K562 (cell line): Measurements from ENCODE around the gene C1RL. TPM values are rescaled to one million over a fixed set of nuclear protein-coding genes. Genes with fewer than 3 reads are reported as not detected.
A peak's percentile ranks its signal among the peaks of the same experiment; 100 is the strongest.

Source experiments
- ATAC-seq: fragments of 200-7000 bp; cut with Tn5 transposase; 3 replicates; pipeline ENCODE4 v1.9.1; 2020; ENCODE audit warnings: moderate library complexity
- BruUV-seq: library from RNA; stranded (reverse); fragments of 400-500 nt; replicated peaks from 2 replicates; lab custom pipeline; 2021; lab: Mats Ljungman, UMichigan
- CTCF ChIA-PET: fragments of 300-600 bp; formaldehyde crosslinking; extraction: SDS; loops from one replicate; lab custom pipeline; 2021; ENCODE audit warnings: low intra/inter-chr PET ratio; lab: Yijun Ruan, JAX
- POLR2A ChIA-PET: fragments of 300-600, 350-650 bp; sonication (Branson Sonifier 250); formaldehyde crosslinking; extraction: SDS; loops from one replicate; lab custom pipeline; 2021; ENCODE audit warnings: antibody characterized with exemption, inconsistent platforms; lab: Yijun Ruan, JAX
- DNase-seq, 4 experiments: peaks; one replicate each; pipeline versions ENCODE4 v3.0.0 to v3.0.0-alpha.2; 2011 to 2018; ENCODE audit warnings: low spot score in 3 of 4, mixed read lengths in 3 of 4; ENCODE audit errors: extremely low read depth in 1 of 4
- FAIRE-seq: peaks from 2 replicates; lab custom pipeline; 2011; peaks lifted over from hg19 to GRCh38; lab: Jason Lieb, UNC
- H2AFZ ChIP-seq: 2 replicates; pipeline ENCODE4 v1.6.0; 2011; ENCODE audit warnings: low read depth, low read length, control low read depth, inconsistent platforms
- H3K27ac ChIP-seq: fragments of 200-600 bp; 3 replicates; pipeline ENCODE4 v1.8.0; 2011; ENCODE audit warnings: low read depth, mild to moderate bottlenecking, control low read depth, inconsistent platforms, low read length, moderate library complexity, mixed read lengths; ENCODE audit errors: extremely low read depth
- H3K27me3 ChIP-seq, 2 experiments: fragments of 300-600 bp in 1 of 2; 2 replicates in 1 of 2; 3 replicates in 1 of 2; pipeline versions ENCODE4 v1.6.0 to v1.8.0; 2011; ENCODE audit warnings: inconsistent platforms in 2 of 2, low read length in 2 of 2, mild to moderate bottlenecking in 1 of 2, mixed read lengths in 1 of 2, moderate library complexity in 1 of 2; ENCODE audit not compliant: control insufficient read depth in 2 of 2, insufficient read depth in 2 of 2
- H3K36me3 ChIP-seq: fragments of 300-600 bp; 3 replicates; pipeline ENCODE4 v1.8.0; 2011; ENCODE audit warnings: mild to moderate bottlenecking, low read length, inconsistent platforms; ENCODE audit not compliant: control insufficient read depth, insufficient read depth
- H3K4me1 ChIP-seq, 2 experiments: fragments of 200-600 bp in 1 of 2; replicated peaks in 1 of 2; 2 replicates in 1 of 2; 3 replicates in 1 of 2; pipeline versions ENCODE4 v1.5.1 to v1.8.0; 2011; ENCODE audit warnings: inconsistent platforms in 2 of 2, low read length in 2 of 2, mild to moderate bottlenecking in 1 of 2, mixed read lengths in 1 of 2, moderate library complexity in 1 of 2; ENCODE audit not compliant: control insufficient read depth in 2 of 2, insufficient read depth in 2 of 2
- H3K4me2 ChIP-seq: 2 replicates; pipeline ENCODE4 v1.6.1; 2011; ENCODE audit warnings: low read length, control low read depth, inconsistent platforms, mixed read lengths; ENCODE audit not compliant: insufficient read depth
- H3K4me3 ChIP-seq: fragments of 200-600 bp; sonication (generic), shearing (Covaris generic); 2 replicates; pipeline ENCODE4 v1.5.1; 2016; ENCODE audit warnings: control low read depth, inconsistent platforms
- H3K79me2 ChIP-seq: fragments of 200-600 bp; 3 replicates; pipeline ENCODE4 v1.8.0; 2011; ENCODE audit warnings: low read length, inconsistent platforms; ENCODE audit not compliant: control insufficient read depth, insufficient read depth
- H3K9ac ChIP-seq, 2 experiments: 2 replicates each; pipeline versions ENCODE4 v1.6.0 to v1.6.1; 2011; ENCODE audit warnings: low read depth in 2 of 2, low read length in 2 of 2, control low read depth in 1 of 2, inconsistent platforms in 1 of 2, mild to moderate bottlenecking in 1 of 2, mixed read lengths in 1 of 2; ENCODE audit not compliant: insufficient read depth in 1 of 2
- H3K9me1 ChIP-seq: one replicate; pipeline ENCODE4 v1.6.0; 2011; ENCODE audit warnings: inconsistent platforms, mild to moderate bottlenecking, low read length, moderate library complexity; ENCODE audit not compliant: control insufficient read depth, insufficient read depth
- H3K9me3 ChIP-seq: replicated peaks from 2 replicates; pipeline ENCODE4 v1.5.1; 2011; ENCODE audit warnings: low read depth, low read length, inconsistent platforms; ENCODE audit not compliant: control insufficient read depth, insufficient read depth
- H4K20me1 ChIP-seq: replicated peaks from 2 replicates; pipeline ENCODE4 v1.6.1; 2011; ENCODE audit warnings: low read length, inconsistent platforms, mixed read lengths; ENCODE audit not compliant: control insufficient read depth, insufficient read depth
- CBFA2T2 ChIP-seq: fragments of 450-650 bp; conservative IDR thresholded peaks from 2 replicates; pipeline ENCODE4 v1.6.1; 2017; ENCODE audit warnings: mild to moderate bottlenecking
- COPS2 ChIP-seq: fragments of 450-650 bp; conservative IDR thresholded peaks from 2 replicates; pipeline ENCODE4 v1.6.1; 2016; ENCODE audit warnings: mild to moderate bottlenecking, moderate library complexity
- FOXK2 ChIP-seq, 2 experiments: fragments of 450-650 bp; IDR thresholded peaks in 1 of 2; conservative IDR thresholded peaks in 1 of 2; 2 replicates each; pipeline ENCODE4 v1.6.1; 2016; ENCODE audit warnings: low read depth in 2 of 2, mild to moderate bottlenecking in 1 of 2
- GTF2E2 ChIP-seq: fragments of 200-800 bp; sonication (Bioruptor generic); IDR thresholded peaks from 2 replicates; pipeline ENCODE4 v1.6.1; 2016; ENCODE audit warnings: missing genetic modification characterization, missing compliant biosample characterization
- KDM1A ChIP-seq, 2 experiments: fragments of 450-650 bp; IDR thresholded peaks; 2 replicates each; pipeline ENCODE4 v1.6.1; 2016; ENCODE audit warnings: mild to moderate bottlenecking in 2 of 2
- MAX ChIP-seq: sonication (generic); formaldehyde crosslinking; IDR thresholded peaks from 2 replicates; pipeline ENCODE4 v1.9.0; 2022; ENCODE audit warnings: mild to moderate bottlenecking, missing genetic modification reagents
- MCM7 ChIP-seq, 2 experiments: fragments of 450-650 bp; IDR thresholded peaks; 2 replicates each; pipeline ENCODE4 v1.6.1; 2016 to 2018
- MIER1 ChIP-seq: fragments of 450-650 bp; IDR thresholded peaks from 2 replicates; pipeline ENCODE4 v1.6.1; 2016; ENCODE audit warnings: antibody characterized with exemption, mild to moderate bottlenecking, low read depth
- PHB ChIP-seq: fragments of 250-450 bp; sonication (Bioruptor Pico); IDR thresholded peaks from 2 replicates; pipeline ENCODE4 v1.5.0; 2021
- RBM25 ChIP-seq: fragments of 200-400 bp; formaldehyde crosslinking; IDR thresholded peaks from 2 replicates; pipeline ENCODE4 v1.6.1; 2018; ENCODE audit warnings: low read length, low read depth, moderate library complexity; ENCODE audit not compliant: severe bottlenecking
- SPI1 ChIP-seq: IDR thresholded peaks from 2 replicates; pipeline ENCODE4 v1.6.1; 2011; ENCODE audit warnings: low read depth, low read length, control low read depth, borderline replicate concordance
- SRF ChIP-seq, 2 experiments: fragments of 250-450, 450-650 bp in 1 of 2; sonication (Bioruptor Pico) in 1 of 2; sonication (generic) in 1 of 2; formaldehyde crosslinking; IDR thresholded peaks; 2 replicates each; pipeline versions ENCODE4 v1.5.0 to v1.5.1; 2020 to 2022; ENCODE audit warnings: mild to moderate bottlenecking in 1 of 2, missing genetic modification reagents in 1 of 2
- TBL1XR1 ChIP-seq, 2 experiments: IDR thresholded peaks; 2 replicates each; pipeline ENCODE4 v1.6.1; 2012; ENCODE audit warnings: improper control_type of control experiment in 2 of 2, low read length in 2 of 2, mild to moderate bottlenecking in 1 of 2
- TRIM25 ChIP-seq: fragments of 450-650 bp; IDR thresholded peaks from 2 replicates; pipeline ENCODE4 v1.7.0; 2016; ENCODE audit warnings: borderline replicate concordance
- ZFPM2 ChIP-seq: fragments of 250-450 bp; sonication (Bioruptor Pico); IDR thresholded peaks from 2 replicates; pipeline ENCODE4 v1.5.1; 2022; ENCODE audit warnings: mild to moderate bottlenecking
- ZNF23 ChIP-seq: fragments of 250-450 bp; sonication (Bioruptor Pico); IDR thresholded peaks from 2 replicates; pipeline ENCODE4 v1.4.0; 2020; ENCODE audit warnings: mild to moderate bottlenecking
- ZNF354B ChIP-seq: fragments of 250-450 bp; sonication (Bioruptor Pico); IDR thresholded peaks from 2 replicates; pipeline ENCODE4 v1.4.0; 2020
- ZNF778 ChIP-seq: fragments of 450-650 bp; formaldehyde crosslinking; IDR thresholded peaks from 2 replicates; pipeline ENCODE4 v1.4.0; 2020; ENCODE audit warnings: mild to moderate bottlenecking, moderate library complexity
- WGBS: fragments of 100-300 bp; shearing (Covaris generic); methylation state at CpG from one replicate; pipeline ENCODE4 v1.1.6; 2016; ENCODE audit warnings: low coverage, mixed read lengths; ENCODE audit not compliant: insufficient coverage; ENCODE audit errors: missing lambda C conversion rate; 5-methylcytosine and 5-hydroxymethylcytosine counted together
- in situ Hi-C: fragments of 300-500 bp; cut with MboI; formaldehyde crosslinking; loops from 4 replicates; pipeline ENCODE4 v1.15.0; 2018; ENCODE audit warnings: inconsistent platforms, mixed read lengths
- intact Hi-C: fragments of 100-400 bp; cut with micrococcal nuclease; formaldehyde crosslinking; loops from 2 replicates; pipeline ENCODE4 v1.14.2; 2022
- polyA plus RNA-seq, 8 experiments: library from polyadenylated mRNA; depleted of rRNA in 4 of 8; stranded (reverse) in 5 of 8; unstranded in 3 of 8; fragments of >200 nt; fragmentation: Nextera tagmentation in 2 of 8; fragmentation: Illumina TruSeq in 1 of 8; extraction: Ambion mirVana in 2 of 8; extraction: Trizol in 1 of 8; gene quantifications; 2 replicates each; pipeline versions ENCODE4 v1.2.1 to v1.2.3, GENCODE V29; 2011 to 2014; ENCODE audit warnings: inconsistent platforms in 1 of 8, missing spikeins in 1 of 8
- total RNA-seq, 7 experiments: library from RNA; depleted of rRNA in 6 of 7; stranded (reverse); fragments of >200 nt in 6 of 7; fragmentation: Illumina TruSeq in 2 of 7; extraction: Trizol in 2 of 7; gene quantifications; 2 replicates each; pipeline versions ENCODE4 v1.2.1 to v1.2.3, GENCODE V29; 2011 to 2021; ENCODE audit warnings: low replicate concordance in 1 of 7

Gene C1RL
- total and polyA plus RNA-seq, 9 of the 15 experiments (the other 6 are each of a cell fraction or from before 2014, with no cell fraction given), result 1.4 to 10.7 (median 8.0) TPM

- Histone ChIP-seq H3K4me2 (no peak overlapping the region), H3K27me3 (no peaks in the 10 kb centered on the region), H3K4me1 (no peaks in the 10 kb centered on the region; a peak in 2 of 5 replicates), H3K36me3 (peaks cover 41% of the 10 kb centered on the region; the same call in 2 of the 3 replicates), H3K9me1 (no peaks in the 10 kb centered on the region), H3K9ac (no peak overlapping the region), H3K9me3 (no peaks in the 10 kb centered on the region), H2AFZ (no peak overlapping the region), H3K4me3 (no peak overlapping the region), H4K20me1 (no peaks in the 10 kb centered on the region), H3K27ac (no peak overlapping the region), H3K79me2 (no peaks in the 10 kb centered on the region)
- WGBS, result 85% methylated on average over 2 of the region's 2 CpGs
- TF ChIP-seq ZFPM2 (CRISPR knock-in tag) (no peak), KDM1A (IDR thresholded peaks at IDR 0.05) (no peak), RBM25 (peak; percentile 12)
- intact Hi-C loops, result no loop called here
- ChIA-PET POLR2A (interaction anchor here (0.6 kb wide), 1 partner anchor 74 kb away, joined by 4 read pairs; no protein-coding TSS in a partner anchor), CTCF (no interaction called here)
- in situ Hi-C loops, result no loop called here
- no peak for DNase-seq
- no TSS peak for BruUV-seq
- ATAC-seq, result no peak
- no peak for FAIRE-seq
These were observed 30.2 kb upstream of the C1RL start for GRCh38 chr12:7139200-7139599.

GRCh38 chr12:7137908-7138307 lies 28.9 kb upstream of the C1RL start:
- FAIRE-seq, result no peak
- POLR2A ChIA-PET, result no interaction called here
- BruUV-seq, result no TSS peak
- TF ChIP-seq ZNF778 (CRISPR knock-in tag), result no peak
- TF ChIP-seq COPS2, result no peak
- TF ChIP-seq MAX (CRISPR knock-in tag), result no peak
- no peak for TF ChIP-seq SPI1
- no peak for TF ChIP-seq MIER1
- no peak for TF ChIP-seq CBFA2T2
- no peak for TF ChIP-seq FOXK2 (conservative IDR thresholded peaks at IDR 0.05 in 1 of 2, IDR thresholded peaks at IDR 0.05 in 1 of 2; ENCODE audit: low read depth in 2 of 2)
- no peak for TF ChIP-seq SRF (CRISPR knock-in tag; IDR thresholded peaks at IDR 0.05)
- no peak for TF ChIP-seq GTF2E2
- no peak for TF ChIP-seq TBL1XR1 (IDR thresholded peaks at IDR 0.05; ENCODE audit: low read length in 2 of 2)
- TF ChIP-seq PHB (CRISPR knock-in tag), result no peak
- TF ChIP-seq TRIM25, result no peak
- no peak for TF ChIP-seq MCM7 (IDR thresholded peaks at IDR 0.05)
- no peak for TF ChIP-seq ZNF23 (CRISPR knock-in tag)
- TF ChIP-seq ZNF354B (CRISPR knock-in tag), result no peak

More at GRCh38 chr12:7137908-7138307, 28.9 kb upstream of the C1RL start:
- Histone ChIP-seq H2AFZ (no peak overlapping the region), H3K27ac (no peak overlapping the region), H3K9ac (no peak overlapping the region), H3K36me3 (peaks cover 38% of the 10 kb centered on the region; the same call in 2 of the 3 replicates), H3K4me3 (no peak overlapping the region), H3K27me3 (no peaks in the 10 kb centered on the region), H3K79me2 (no peaks in the 10 kb centered on the region), H4K20me1 (no peaks in the 10 kb centered on the region), H3K4me1 (peaks cover 0 to 5% of the 10 kb centered on the region in 2 experiments; a peak in 2 of 5 replicates), H3K4me2 (no peak overlapping the region), H3K9me3 (no peaks in the 10 kb centered on the region), H3K9me1 (no peaks in the 10 kb centered on the region)
- in situ Hi-C loops, result no loop called here
- CTCF ChIA-PET, result no interaction called here
- ATAC-seq (no peak), DNase-seq (no peak)
- WGBS, result 86% methylated on average over 4 of the region's 4 CpGs
- intact Hi-C loops, result no loop called here
